Type B pancreatic cell (in vitro differentiated cells): ENCODE measurements around the gene DSCAML1. TPM values are rescaled to one million over a fixed set of nuclear protein-coding genes. Genes with fewer than 3 reads are reported as not detected.

ENCODE experiments used
- DNase-seq: peaks from one replicate; pipeline ENCODE4 v3.0.0; 2021; ENCODE audit warnings: mixed read lengths; ENCODE audit not compliant: unreplicated experiment; ENCODE audit errors: extremely low spot score
- H3K27ac Mint-ChIP-seq: 2 replicates; pipeline ENCODE4 v1.8.0; 2021; ENCODE audit warnings: mild to moderate bottlenecking, mixed read lengths
- H3K27me3 Mint-ChIP-seq: 2 replicates; pipeline ENCODE4 v1.8.0; 2021; ENCODE audit warnings: mixed read lengths
- H3K36me3 Mint-ChIP-seq: 2 replicates; pipeline ENCODE4 v1.8.0; 2021; ENCODE audit warnings: mixed read lengths
- H3K4me1 Mint-ChIP-seq: one replicate; pipeline ENCODE4 v1.8.0; 2021; ENCODE audit warnings: mixed read lengths; ENCODE audit not compliant: unreplicated experiment
- H3K4me3 Mint-ChIP-seq: 2 replicates; pipeline ENCODE4 v1.8.0; 2021; ENCODE audit warnings: mild to moderate bottlenecking, mixed read lengths
- H3K9me3 Mint-ChIP-seq: 2 replicates; pipeline ENCODE4 v1.8.0; 2021; ENCODE audit warnings: mixed read lengths
- CTCF ChIP-seq: fragments of 200-600 bp; sonication (generic); conservative IDR thresholded peaks from 2 replicates; pipeline ENCODE4 v1.5.0; 2021; ENCODE audit warnings: antibody characterized with exemption, mild to moderate bottlenecking
- total RNA-seq: library from RNA; stranded (reverse); gene quantifications from 2 replicates; pipeline ENCODE4 v1.2.1, GENCODE V29; 2021; ENCODE audit warnings: low replicate concordance

The DSCAML1 gene
- total RNA-seq, 1 donor from 2014 or later: 5.8 TPM

- H3K36me3 Mint-ChIP-seq: peaks cover 5% of the 10 kb centered on the region
These were observed 356.8 kb downstream of the DSCAML1 start for GRCh38 chr11:117440258-117440657.

GRCh38 chr11:117439256-117439655 is 357.8 kb downstream of the DSCAML1 start:
- Mint-ChIP-seq H3K36me3 (peaks cover 5% of the 10 kb centered on the region), H3K27ac (no peak overlapping the region), H3K27me3 (peaks cover 40% of the 10 kb centered on the region), H3K4me1 (peaks cover 13% of the 10 kb centered on the region), H3K4me3 (no peak overlapping the region), H3K9me3 (no peaks in the 10 kb centered on the region)
- no peak for TF ChIP-seq CTCF
- no peak for DNase-seq

More at GRCh38 chr11:117440258-117440657, 356.8 kb downstream of the DSCAML1 start:
- H3K27ac Mint-ChIP-seq: no peak overlapping the region
- TF ChIP-seq CTCF: no peak
- peaks cover 45% of the 10 kb centered on the region for H3K27me3 Mint-ChIP-seq
- no peaks in the 10 kb centered on the region for H3K9me3 Mint-ChIP-seq
- peaks cover 22% of the 10 kb centered on the region for H3K4me1 Mint-ChIP-seq
- H3K4me3 Mint-ChIP-seq: no peak overlapping the region
- DNase-seq: no peak

GRCh38 chr11:117438371-117439000 is 358.5 kb downstream of the DSCAML1 start:
- H3K4me3 Mint-ChIP-seq: no peak overlapping the region
- TF ChIP-seq CTCF: no peak
- no peaks in the 10 kb centered on the region for H3K9me3 Mint-ChIP-seq
- no peak overlapping the region for H3K27ac Mint-ChIP-seq
- peaks cover 5% of the 10 kb centered on the region for H3K36me3 Mint-ChIP-seq
- H3K27me3 Mint-ChIP-seq: peaks cover 36% of the 10 kb centered on the region
- no peak for DNase-seq
- H3K4me1 Mint-ChIP-seq: peaks cover 5% of the 10 kb centered on the region

GRCh38 chr11:117437791-117438130 is 359.3 kb downstream of the DSCAML1 start:
- Mint-ChIP-seq H3K4me1 (peaks cover 5% of the 10 kb centered on the region), H3K4me3 (no peak overlapping the region), H3K27me3 (peaks cover 35% of the 10 kb centered on the region), H3K9me3 (no peaks in the 10 kb centered on the region), H3K27ac (no peak overlapping the region), H3K36me3 (peaks cover 5% of the 10 kb centered on the region)
- DNase-seq: no peak
- no peak for TF ChIP-seq CTCF

GRCh38 chr11:117437041-117437790 is 359.8 kb downstream of the DSCAML1 start:
- no peak overlapping the region for H3K27ac Mint-ChIP-seq
- no peaks in the 10 kb centered on the region for H3K9me3 Mint-ChIP-seq
- no peak for DNase-seq
- peaks cover 4% of the 10 kb centered on the region for H3K36me3 Mint-ChIP-seq
- peaks cover 5% of the 10 kb centered on the region for H3K4me1 Mint-ChIP-seq
- H3K4me3 Mint-ChIP-seq: no peak overlapping the region
- H3K27me3 Mint-ChIP-seq: peaks cover 36% of the 10 kb centered on the region
- TF ChIP-seq CTCF: no peak
